ENCODE data around the gene GNG13.

Gene GNG13

GRCh38 chr16:799948-800833 is at the start of gene GNG13:
GNG13 (minus strand) TSS chr16:800734; CDS start chr16:799077, 1,657 bp downstream.
- POLR2A ChIA-PET: no interaction called here

GRCh38 chr16:848510-849253 is 48.1 kb upstream of the GNG13 start:
- no peak for TF ChIP-seq CTCF (IDR thresholded peaks at IDR 0.05; ENCODE audit: control extremely low read depth, extremely low read depth, low read depth, missing control alignments)
- ChIA-PET CTCF (no interaction called here), POLR2A (no interaction called here)
- DNase-seq (ENCODE audit: extremely low spot score): no peak

More at GRCh38 chr16:799948-800833, at the start of gene GNG13:
- DNase-seq (ENCODE audit: extremely low spot score): no peak
- CTCF ChIA-PET: interaction anchor here (0.9 to 1.4 kb wide), 3 partner anchors 14 to 303 kb away, joined by 3 read pairs; no protein-coding TSS in a partner anchor
- TF ChIP-seq CTCF (IDR thresholded peaks at IDR 0.05; ENCODE audit: control extremely low read depth, extremely low read depth, low read depth, missing control alignments): no peak

- DNase-seq (ENCODE audit: extremely low spot score): no peak
- ChIA-PET CTCF (no interaction called here), POLR2A (no interaction called here)
- no peak for TF ChIP-seq CTCF (IDR thresholded peaks at IDR 0.05; ENCODE audit: control extremely low read depth, extremely low read depth, low read depth, missing control alignments)
Observed at GRCh38 chr16:847681-848445, 47.3 kb upstream of the GNG13 start.

GRCh38 chr16:847151-847550 is 46.6 kb upstream of the GNG13 start:
- no peak for TF ChIP-seq CTCF (IDR thresholded peaks at IDR 0.05; ENCODE audit: control extremely low read depth, extremely low read depth, low read depth, missing control alignments)
- no peak for DNase-seq (ENCODE audit: extremely low spot score)
- CTCF ChIA-PET: no interaction called here
- POLR2A ChIA-PET: no interaction called here

GRCh38 chr16:845351-845745 is 44.8 kb upstream of the GNG13 start:
- POLR2A ChIA-PET: no interaction called here
- TF ChIP-seq CTCF (IDR thresholded peaks at IDR 0.05; ENCODE audit: control extremely low read depth, extremely low read depth, low read depth, missing control alignments): no peak
- no peak for DNase-seq (ENCODE audit: extremely low spot score)
- CTCF ChIA-PET: no interaction called here

GRCh38 chr16:844638-845350 is 44.3 kb upstream of the GNG13 start:
- ChIA-PET POLR2A (no interaction called here), CTCF (no interaction called here)
- no peak for DNase-seq (ENCODE audit: extremely low spot score)
- TF ChIP-seq CTCF (IDR thresholded peaks at IDR 0.05; ENCODE audit: control extremely low read depth, extremely low read depth, low read depth, missing control alignments): no peak
